ENCODE measurements around the gene C2orf81. TPM values are rescaled to one million over a fixed set of nuclear protein-coding genes. Genes with fewer than 3 reads are reported as not detected.

Gene C2orf81
- polyA plus RNA-seq, 1 donor from 2014 or later: 3.3 TPM

GRCh38 chr2:74379851-74380789, 41.3 kb downstream of the C2orf81 start, which contains the start of gene DCTN1:
TSS of gene DCTN1 (minus strand) at chr2:74380311. CDS start at chr2:74380037, 274 bp downstream.
- H3K36me3 ChIP-seq (ENCODE audit: insufficient read depth, low read length): peaks cover 3% of the 10 kb centered on the region
- no peaks in the 10 kb centered on the region for H3F3A ChIP-seq (ENCODE audit: insufficient read depth, low read length, poor library complexity, severe bottlenecking)
- peaks cover 78% of the 10 kb centered on the region for H3K79me2 ChIP-seq (replicated peaks; ENCODE audit: insufficient read depth, low read length)
- H3K4me3 ChIP-seq (ENCODE audit: low read length): peak within 1 kb of the TSS; percentile 92
- H3K27ac ChIP-seq (ENCODE audit: low read length): peak within 1 kb of the TSS; percentile 89
- H4K20me1 ChIP-seq (ENCODE audit: insufficient read depth): no peaks in the 10 kb centered on the region
- H3K27me3 ChIP-seq (ENCODE audit: insufficient read depth, low read depth, low read length): no peaks in the 10 kb centered on the region
- H2AFZ ChIP-seq (ENCODE audit: low read depth, low read length): peak within 1 kb of the TSS; percentile 57
- H3K9me3 ChIP-seq (ENCODE audit: low read length): no peaks in the 10 kb centered on the region
- H3K4me2 ChIP-seq (ENCODE audit: low read length): peak within 1 kb of the TSS; percentile 86
- H3K9me2 ChIP-seq (ENCODE audit: insufficient read depth, low read length): no peaks in the 10 kb centered on the region
- TF ChIP-seq RAD21 (conservative IDR thresholded peaks at IDR 0.05) (peak; percentile 29), EP300 (conservative IDR thresholded peaks at IDR 0.05; ENCODE audit: poor library complexity, severe bottlenecking) (no peak), SMC3 (conservative IDR thresholded peaks at IDR 0.05; ENCODE audit: poor library complexity) (peak; percentile 44), POLR2AphosphoS5 (IDR thresholded peaks at IDR 0.05) (peak; percentile 87), CTCF (IDR thresholded peaks at IDR 0.05; ENCODE audit: poor library complexity, severe bottlenecking) (no peak), REST (IDR thresholded peaks at IDR 0.05; ENCODE audit: borderline replicate concordance) (no peak), EZH2 (IDR thresholded peaks at IDR 0.05; ENCODE audit: borderline replicate concordance, insufficient read depth, low read length, poor library complexity, severe bottlenecking) (no peak), MXI1 (conservative IDR thresholded peaks at IDR 0.05; ENCODE audit: poor library complexity, severe bottlenecking) (peak; percentile 82), TAF1 (IDR thresholded peaks at IDR 0.05; ENCODE audit: low read depth) (peak; percentile 62)
- peak within 1 kb of the TSS; percentile 89 for H3K9ac ChIP-seq (ENCODE audit: low read length)

- peaks cover 3% of the 10 kb centered on the region for H3K36me3 ChIP-seq (ENCODE audit: insufficient read depth, low read length)
- no peak overlapping the region for H3K27ac ChIP-seq (ENCODE audit: low read length)
- H3K27me3 ChIP-seq (ENCODE audit: insufficient read depth, low read depth, low read length): no peaks in the 10 kb centered on the region
- no peaks in the 10 kb centered on the region for H3F3A ChIP-seq (ENCODE audit: insufficient read depth, low read length, poor library complexity, severe bottlenecking)
- no peaks in the 10 kb centered on the region for H4K20me1 ChIP-seq (ENCODE audit: insufficient read depth)
- H3K9me3 ChIP-seq (ENCODE audit: low read length): no peaks in the 10 kb centered on the region
- H3K9ac ChIP-seq (ENCODE audit: low read length): no peak overlapping the region
- TF ChIP-seq CTCF (IDR thresholded peaks at IDR 0.05; ENCODE audit: poor library complexity, severe bottlenecking) (no peak), EP300 (conservative IDR thresholded peaks at IDR 0.05; ENCODE audit: poor library complexity, severe bottlenecking) (no peak), SMC3 (conservative IDR thresholded peaks at IDR 0.05; ENCODE audit: poor library complexity) (no peak), REST (IDR thresholded peaks at IDR 0.05; ENCODE audit: borderline replicate concordance) (no peak), POLR2AphosphoS5 (IDR thresholded peaks at IDR 0.05) (no peak), MXI1 (conservative IDR thresholded peaks at IDR 0.05; ENCODE audit: poor library complexity, severe bottlenecking) (no peak), TAF1 (IDR thresholded peaks at IDR 0.05; ENCODE audit: low read depth) (no peak), EZH2 (IDR thresholded peaks at IDR 0.05; ENCODE audit: borderline replicate concordance, insufficient read depth, low read length, poor library complexity, severe bottlenecking) (no peak), RAD21 (conservative IDR thresholded peaks at IDR 0.05) (no peak)
- H3K4me2 ChIP-seq (ENCODE audit: low read length): no peak overlapping the region
- H3K9me2 ChIP-seq (ENCODE audit: insufficient read depth, low read length): no peaks in the 10 kb centered on the region
- H2AFZ ChIP-seq (ENCODE audit: low read depth, low read length): no peak overlapping the region
- H3K4me3 ChIP-seq (ENCODE audit: low read length): peak overlapping the region; percentile 92
- H3K79me2 ChIP-seq (replicated peaks; ENCODE audit: insufficient read depth, low read length): peaks cover 72% of the 10 kb centered on the region
Observed at GRCh38 chr2:74378007-74378406, 43.4 kb downstream of the C2orf81 start.

All from neural cell (in vitro differentiated cells).